ENCODE data around the gene FAM241B. TPM values are rescaled to one million over a fixed set of nuclear protein-coding genes. Genes with fewer than 3 reads are reported as not detected.

Gene FAM241B
- total RNA-seq, 2 experiments from 2014 or later: 14.1 to 17.5 TPM

DNA sequence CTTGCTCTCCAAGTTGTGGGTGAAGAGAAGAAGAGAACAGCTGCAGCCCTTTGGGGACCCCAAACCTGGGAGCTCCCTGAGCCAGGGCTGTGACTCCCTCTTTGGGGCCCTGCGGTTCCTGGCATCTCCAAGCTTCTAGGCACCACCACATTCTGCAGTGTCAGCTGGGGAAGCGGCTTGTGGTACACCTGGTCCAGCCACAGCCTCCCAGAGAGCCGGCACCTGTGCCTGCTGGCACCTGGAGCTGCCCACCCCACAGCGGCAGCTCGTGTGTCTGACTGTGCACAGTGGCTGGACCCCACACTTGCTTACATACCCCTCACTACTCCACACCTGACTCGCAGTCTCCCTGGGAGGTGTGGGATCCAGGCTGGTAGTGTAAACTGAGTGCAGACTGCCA lies 23.5 kb downstream of the FAM241B start:
- CTCF ChIA-PET: no interaction called here

DNA sequence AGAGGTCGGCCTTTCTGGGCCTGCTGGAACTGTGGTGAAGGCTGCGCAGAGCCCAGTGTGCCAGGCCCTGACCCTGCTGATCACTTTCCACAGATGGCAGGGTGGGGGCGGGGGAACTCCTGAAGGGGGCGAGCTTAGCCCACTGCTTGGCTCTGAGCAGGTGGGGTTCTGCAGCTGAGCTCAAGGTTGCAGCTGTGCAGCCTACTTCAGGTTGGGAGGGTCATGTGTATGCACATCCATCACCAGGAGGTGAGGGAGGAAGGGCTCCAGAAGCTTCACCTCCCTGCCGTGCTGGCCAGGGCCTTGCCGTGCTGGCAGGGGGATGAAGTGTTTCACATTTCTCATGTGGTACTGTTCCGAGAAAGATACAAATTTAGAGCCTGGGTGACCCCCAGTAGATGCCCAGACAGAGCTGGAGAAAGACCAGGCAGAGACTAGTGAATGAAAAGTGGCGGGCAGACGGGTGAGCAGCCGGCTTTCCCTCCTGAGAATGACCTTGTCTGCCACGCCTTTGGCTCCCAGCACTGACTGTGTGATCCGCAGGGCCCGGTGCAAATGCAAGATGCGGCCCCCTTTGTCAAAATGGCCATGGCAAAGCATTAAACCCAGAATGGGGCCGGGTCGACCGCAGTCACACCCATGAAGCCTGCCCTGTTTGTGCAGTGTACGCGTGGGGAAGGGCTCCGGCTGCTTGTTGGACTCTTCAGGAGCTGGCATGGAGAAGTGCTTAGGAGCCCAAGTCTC lies 25.2 kb downstream of the FAM241B start:
- H3K27me3 ChIP-seq (ENCODE audit: control insufficient read depth in 1 of 2, insufficient read depth in 2 of 2, low read length in 2 of 2): peaks cover 0 to 2% of the 10 kb centered on the region in 2 experiments
- H3K27me3 Mint-ChIP-seq: peaks cover 23% of the 10 kb centered on the region
- TF ChIP-seq, protein P1, sequence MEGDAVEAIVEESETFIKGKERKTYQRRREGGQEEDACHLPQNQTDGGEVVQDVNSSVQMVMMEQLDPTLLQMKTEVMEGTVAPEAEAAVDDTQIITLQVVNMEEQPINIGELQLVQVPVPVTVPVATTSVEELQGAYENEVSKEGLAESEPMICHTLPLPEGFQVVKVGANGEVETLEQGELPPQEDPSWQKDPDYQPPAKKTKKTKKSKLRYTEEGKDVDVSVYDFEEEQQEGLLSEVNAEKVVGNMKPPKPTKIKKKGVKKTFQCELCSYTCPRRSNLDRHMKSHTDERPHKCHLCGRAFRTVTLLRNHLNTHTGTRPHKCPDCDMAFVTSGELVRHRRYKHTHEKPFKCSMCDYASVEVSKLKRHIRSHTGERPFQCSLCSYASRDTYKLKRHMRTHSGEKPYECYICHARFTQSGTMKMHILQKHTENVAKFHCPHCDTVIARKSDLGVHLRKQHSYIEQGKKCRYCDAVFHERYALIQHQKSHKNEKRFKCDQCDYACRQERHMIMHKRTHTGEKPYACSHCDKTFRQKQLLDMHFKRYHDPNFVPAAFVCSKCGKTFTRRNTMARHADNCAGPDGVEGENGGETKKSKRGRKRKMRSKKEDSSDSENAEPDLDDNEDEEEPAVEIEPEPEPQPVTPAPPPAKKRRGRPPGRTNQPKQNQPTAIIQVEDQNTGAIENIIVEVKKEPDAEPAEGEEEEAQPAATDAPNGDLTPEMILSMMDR (IDR thresholded peaks at IDR 0.05): no peak
- no peak overlapping the region for H3K27ac ChIP-seq (ENCODE audit: low read depth in 1 of 2, low read length in 2 of 2)
- ChIA-PET CTCF (no interaction called here), POLR2A (no interaction called here)
- H3K4me3 Mint-ChIP-seq: no peak overlapping the region
- no peak for DNase-seq
- no peaks in the 10 kb centered on the region for H3K36me3 Mint-ChIP-seq (ENCODE audit: low read depth)
- intact Hi-C loops (cut with DNase I, micrococcal nuclease): no loop called here
- no peak overlapping the region for H3K27ac Mint-ChIP-seq
- H3K9me3 Mint-ChIP-seq: no peaks in the 10 kb centered on the region
- ATAC-seq (ENCODE audit: poor library complexity): no peak
- no peaks in the 10 kb centered on the region for H3K36me3 ChIP-seq (ENCODE audit: insufficient read depth, low read length)
- peaks cover 19% of the 10 kb centered on the region for H3K4me1 ChIP-seq (ENCODE audit: insufficient read depth, low read length)
- H3K4me3 ChIP-seq (ENCODE audit: low read length): no peak overlapping the region
- peaks cover 0 to 18% of the 10 kb centered on the region in 2 experiments for H3K9me3 ChIP-seq (ENCODE audit: control insufficient read depth in 1 of 2, insufficient read depth in 1 of 2, low read length in 2 of 2)
- peaks cover 14% of the 10 kb centered on the region for H3K4me1 Mint-ChIP-seq (ENCODE audit: low read depth)

More for the DNA sequence above, 23.5 kb downstream of the FAM241B start:
- no peak for DNase-seq
- no peaks in the 10 kb centered on the region for H3K36me3 ChIP-seq (ENCODE audit: insufficient read depth, low read length)
- intact Hi-C loops (cut with DNase I, micrococcal nuclease): no loop called here
- Mint-ChIP-seq H3K9me3 (no peaks in the 10 kb centered on the region), H3K27ac (no peak overlapping the region), H3K4me1 (ENCODE audit: low read depth) (peaks cover 14% of the 10 kb centered on the region), H3K36me3 (ENCODE audit: low read depth) (no peaks in the 10 kb centered on the region), H3K4me3 (no peak overlapping the region), H3K27me3 (peaks cover 13% of the 10 kb centered on the region)
- TF ChIP-seq, protein P1 (IDR thresholded peaks at IDR 0.05): no peak
- H3K9me3 ChIP-seq (ENCODE audit: control insufficient read depth in 1 of 2, insufficient read depth in 1 of 2, low read length in 2 of 2): peaks cover 0 to 18% of the 10 kb centered on the region in 2 experiments
- peaks cover 0 to 2% of the 10 kb centered on the region in 2 experiments for H3K27me3 ChIP-seq (ENCODE audit: control insufficient read depth in 1 of 2, insufficient read depth in 2 of 2, low read length in 2 of 2)
- POLR2A ChIA-PET: no interaction called here
- ATAC-seq (ENCODE audit: poor library complexity): no peak
- H3K27ac ChIP-seq (ENCODE audit: low read depth in 1 of 2, low read length in 2 of 2): no peak overlapping the region
- H3K4me3 ChIP-seq (ENCODE audit: low read length): no peak overlapping the region
- peaks cover 20% of the 10 kb centered on the region for H3K4me1 ChIP-seq (ENCODE audit: insufficient read depth, low read length)

DNA sequence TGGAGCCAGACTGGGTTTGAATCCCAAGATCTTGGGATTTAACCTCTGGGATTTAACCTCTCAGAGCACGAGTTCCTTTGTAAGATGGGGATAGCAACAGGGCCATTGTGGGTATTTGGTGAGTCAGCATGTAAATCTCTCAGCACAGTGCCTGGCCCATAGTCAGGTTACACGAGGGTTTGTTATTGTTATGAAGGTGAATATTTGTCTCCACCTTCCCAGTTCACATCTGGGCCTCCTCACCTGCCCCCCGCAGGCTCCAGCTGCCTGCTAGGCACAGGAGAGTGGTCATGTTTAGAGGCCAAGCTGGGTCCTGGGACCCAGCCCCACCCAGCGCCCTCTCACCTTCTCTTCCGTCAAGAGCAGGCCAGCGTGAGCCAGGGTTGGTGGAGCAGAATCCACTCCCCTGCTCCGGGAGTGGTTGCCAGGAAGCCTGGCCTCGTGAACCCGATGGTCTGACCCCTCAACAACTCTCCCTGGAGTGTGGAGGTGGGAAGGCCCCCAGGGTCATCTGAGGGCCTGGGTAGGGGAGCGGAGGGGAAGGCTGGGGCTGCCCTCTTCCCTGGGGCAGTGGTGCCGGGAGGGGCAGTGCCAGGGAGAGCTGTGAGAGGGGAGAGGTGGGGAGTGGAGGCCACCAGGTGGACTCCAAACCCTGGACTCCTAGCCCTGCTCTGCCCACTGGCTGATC lies 26.0 kb downstream of the FAM241B start:
- Mint-ChIP-seq H3K9me3 (no peaks in the 10 kb centered on the region), H3K36me3 (ENCODE audit: low read depth) (no peaks in the 10 kb centered on the region)

More for the DNA sequence above, 26.0 kb downstream of the FAM241B start:
- no peak overlapping the region for H3K27ac ChIP-seq (ENCODE audit: low read depth in 1 of 2, low read length in 2 of 2)
- H3K4me3 Mint-ChIP-seq: no peak overlapping the region
- TF ChIP-seq, protein P1 (IDR thresholded peaks at IDR 0.05): no peak
- intact Hi-C loops (cut with DNase I, micrococcal nuclease): no loop called here
- no peaks in the 10 kb centered on the region for H3K36me3 ChIP-seq (ENCODE audit: insufficient read depth, low read length)
- ATAC-seq (ENCODE audit: poor library complexity): no peak
- H3K4me3 ChIP-seq (ENCODE audit: low read length): no peak overlapping the region
- H3K27me3 Mint-ChIP-seq: peaks cover 27% of the 10 kb centered on the region
- peaks cover 11% of the 10 kb centered on the region for H3K4me1 Mint-ChIP-seq (ENCODE audit: low read depth)
- no peak overlapping the region for H3K27ac Mint-ChIP-seq
- peaks cover 0 to 18% of the 10 kb centered on the region in 2 experiments for H3K9me3 ChIP-seq (ENCODE audit: control insufficient read depth in 1 of 2, insufficient read depth in 1 of 2, low read length in 2 of 2)
- CTCF ChIA-PET: no interaction called here
- peaks cover 0 to 2% of the 10 kb centered on the region in 2 experiments for H3K27me3 ChIP-seq (ENCODE audit: control insufficient read depth in 1 of 2, insufficient read depth in 2 of 2, low read length in 2 of 2)
- POLR2A ChIA-PET: no interaction called here
- H3K4me1 ChIP-seq (ENCODE audit: insufficient read depth, low read length): peaks cover 12% of the 10 kb centered on the region
- no peak for DNase-seq
